NCI-H524 (cell line): ENCODE data around the gene MSL3.

Experiments used
- DNase-seq, 2 experiments: peaks; one replicate each; lab custom pipeline; 2025; lab: John Stamatoyannopoulos, UW

The MSL3 gene

GRCh38 chrX:11757719-11758399 lies at the start of gene MSL3:
TSS of gene MSL3 (plus strand) at chrX:11758237. CDS start at chrX:11758264, 27 bp downstream.
- peak in 1 of 2 experiments; percentile 75 for DNase-seq

GRCh38 chrX:11722304-11722703 lies 35.7 kb upstream of the MSL3 start:
- DNase-seq = no peak

- peak; percentile 3 to 37 for DNase-seq
Observed at GRCh38 chrX:11724122-11725017, 33.7 kb upstream of the MSL3 start.

GRCh38 chrX:11725631-11726442 lies 32.2 kb upstream of the MSL3 start:
- no peak for DNase-seq

GRCh38 chrX:11728556-11728955 lies 29.5 kb upstream of the MSL3 start:
- no peak for DNase-seq

- DNase-seq = no peak
Observed at GRCh38 chrX:11733614-11734013, 24.4 kb upstream of the MSL3 start.

GRCh38 chrX:11739776-11740175 lies 18.3 kb upstream of the MSL3 start:
- no peak for DNase-seq

- DNase-seq = no peak
Observed at GRCh38 chrX:11740794-11741193, 17.2 kb upstream of the MSL3 start.

GRCh38 chrX:11741574-11741973 lies 16.5 kb upstream of the MSL3 start:
- no peak for DNase-seq

GRCh38 chrX:11745881-11746280 lies 12.2 kb upstream of the MSL3 start:
- DNase-seq = no peak

- no peak for DNase-seq
Observed at GRCh38 chrX:11750046-11750445, 8.0 kb upstream of the MSL3 start.

GRCh38 chrX:11750694-11751093 lies 7.3 kb upstream of the MSL3 start:
- no peak for DNase-seq

GRCh38 chrX:11751261-11751660 lies 6.8 kb upstream of the MSL3 start:
- no peak for DNase-seq

GRCh38 chrX:11753668-11754067 lies 4.4 kb upstream of the MSL3 start:
- DNase-seq = no peak

- DNase-seq = peak in 1 of 2 experiments; percentile 4
Observed at GRCh38 chrX:11754958-11755645, 2.9 kb upstream of the MSL3 start.

- no peak for DNase-seq
Observed at GRCh38 chrX:11755724-11756123, 2.3 kb upstream of the MSL3 start.

- no peak for DNase-seq
Observed at GRCh38 chrX:11756354-11757318, 1.4 kb upstream of the MSL3 start.

- peak; percentile 32 to 75 for DNase-seq
Observed at GRCh38 chrX:11757397-11757718, 679 bp upstream of the MSL3 start.

GRCh38 chrX:11758400-11759171 lies 549 bp downstream of the MSL3 start:
- DNase-seq = peak; percentile 54 to 86

- DNase-seq = no peak
Observed at GRCh38 chrX:11759172-11759460, 1.1 kb downstream of the MSL3 start.
